CD8-positive, alpha-beta memory T cell (primary cell): ENCODE data around the gene SNAPC4. TPM values are rescaled to one million over a fixed set of nuclear protein-coding genes. Genes with fewer than 3 reads are reported as not detected.
A peak's percentile ranks its signal among the peaks of the same experiment; 100 is the strongest.

Source experiments
- CTCF ChIA-PET: fragments of 350-600 bp; sonication (Branson Sonifier 250); formaldehyde crosslinking; loops from one replicate; lab custom pipeline; 2021; ENCODE audit warnings: antibody characterized with exemption; lab: Charles Lee
- POLR2A ChIA-PET: fragments of 350-600 bp; sonication (Branson Sonifier 250); formaldehyde crosslinking; loops from one replicate; lab custom pipeline; 2021; ENCODE audit warnings: antibody characterized with exemption; lab: Charles Lee
- DNase-seq, 5 donors: peaks; one replicate each; pipeline versions ENCODE4 v3.0.0 to v3.0.0-alpha.2; 2020 to 2022; ENCODE audit warnings: mixed read lengths in 1 of 5
- H3K27ac ChIP-seq: one replicate; pipeline ENCODE4 v1.7.0; 2013; ENCODE audit warnings: low read depth, mild to moderate bottlenecking, low read length, moderate library complexity
- H3K27me3 ChIP-seq: 2 replicates; pipeline ENCODE4 v1.7.0; 2013; ENCODE audit warnings: low read length, mild to moderate bottlenecking; ENCODE audit not compliant: insufficient read depth, poor library complexity, severe bottlenecking
- H3K36me3 ChIP-seq: 2 replicates; pipeline ENCODE4 v1.7.0; 2013; ENCODE audit warnings: mild to moderate bottlenecking, low read length, moderate library complexity; ENCODE audit not compliant: insufficient read depth
- H3K4me1 ChIP-seq: 2 replicates; pipeline ENCODE4 v1.7.0; 2013; ENCODE audit warnings: mild to moderate bottlenecking, low read length, moderate library complexity; ENCODE audit not compliant: insufficient read depth
- H3K4me3 ChIP-seq: 2 replicates; pipeline ENCODE4 v1.7.0; 2013; ENCODE audit warnings: mild to moderate bottlenecking, low read length
- H3K9me3 ChIP-seq: 2 replicates; pipeline ENCODE4 v1.7.0; 2013; ENCODE audit warnings: mild to moderate bottlenecking, low read length
- H3K27ac Mint-ChIP-seq, 8 donors: one replicate each; pipeline ENCODE4 v1.8.0; 2020 to 2021; ENCODE audit warnings: mixed read lengths in 8 of 8, mild to moderate bottlenecking in 6 of 8, inconsistent platforms in 3 of 8, moderate library complexity in 3 of 8
- H3K27me3 Mint-ChIP-seq, 2 donors: one replicate each; pipeline ENCODE4 v1.8.0; 2020 to 2021; ENCODE audit warnings: mixed read lengths in 2 of 2, mild to moderate bottlenecking in 1 of 2, moderate library complexity in 1 of 2
- H3K36me3 Mint-ChIP-seq, 3 donors: one replicate each; pipeline ENCODE4 v1.8.0; 2020 to 2021; ENCODE audit warnings: mixed read lengths in 3 of 3, inconsistent platforms in 1 of 3, mild to moderate bottlenecking in 1 of 3
- H3K4me1 Mint-ChIP-seq, 3 donors: one replicate each; pipeline ENCODE4 v1.8.0; 2020 to 2021; ENCODE audit warnings: mixed read lengths in 3 of 3, inconsistent platforms in 1 of 3, mild to moderate bottlenecking in 1 of 3
- H3K4me3 Mint-ChIP-seq, 7 donors: one replicate each; pipeline ENCODE4 v1.8.0; 2020 to 2021; ENCODE audit warnings: mixed read lengths in 7 of 7, mild to moderate bottlenecking in 6 of 7, moderate library complexity in 4 of 7, inconsistent platforms in 2 of 7
- H3K9me3 Mint-ChIP-seq, 5 donors: one replicate each; pipeline ENCODE4 v1.8.0; 2020 to 2022; ENCODE audit warnings: mixed read lengths in 5 of 5, mild to moderate bottlenecking in 3 of 5, moderate library complexity in 2 of 5, inconsistent platforms in 1 of 5
- polyA plus RNA-seq: library from polyadenylated mRNA; unstranded; fragments of 300-500 nt; fragmentation: Illumina TruSeq; gene quantifications from one replicate; pipeline ENCODE4 v1.2.3, GENCODE V29; 2021
- total RNA-seq, 2 experiments: library from RNA; stranded (reverse); gene quantifications; one replicate each; pipeline ENCODE4 v1.2.3, GENCODE V29; 2021

SNAPC4 gene, protein sequence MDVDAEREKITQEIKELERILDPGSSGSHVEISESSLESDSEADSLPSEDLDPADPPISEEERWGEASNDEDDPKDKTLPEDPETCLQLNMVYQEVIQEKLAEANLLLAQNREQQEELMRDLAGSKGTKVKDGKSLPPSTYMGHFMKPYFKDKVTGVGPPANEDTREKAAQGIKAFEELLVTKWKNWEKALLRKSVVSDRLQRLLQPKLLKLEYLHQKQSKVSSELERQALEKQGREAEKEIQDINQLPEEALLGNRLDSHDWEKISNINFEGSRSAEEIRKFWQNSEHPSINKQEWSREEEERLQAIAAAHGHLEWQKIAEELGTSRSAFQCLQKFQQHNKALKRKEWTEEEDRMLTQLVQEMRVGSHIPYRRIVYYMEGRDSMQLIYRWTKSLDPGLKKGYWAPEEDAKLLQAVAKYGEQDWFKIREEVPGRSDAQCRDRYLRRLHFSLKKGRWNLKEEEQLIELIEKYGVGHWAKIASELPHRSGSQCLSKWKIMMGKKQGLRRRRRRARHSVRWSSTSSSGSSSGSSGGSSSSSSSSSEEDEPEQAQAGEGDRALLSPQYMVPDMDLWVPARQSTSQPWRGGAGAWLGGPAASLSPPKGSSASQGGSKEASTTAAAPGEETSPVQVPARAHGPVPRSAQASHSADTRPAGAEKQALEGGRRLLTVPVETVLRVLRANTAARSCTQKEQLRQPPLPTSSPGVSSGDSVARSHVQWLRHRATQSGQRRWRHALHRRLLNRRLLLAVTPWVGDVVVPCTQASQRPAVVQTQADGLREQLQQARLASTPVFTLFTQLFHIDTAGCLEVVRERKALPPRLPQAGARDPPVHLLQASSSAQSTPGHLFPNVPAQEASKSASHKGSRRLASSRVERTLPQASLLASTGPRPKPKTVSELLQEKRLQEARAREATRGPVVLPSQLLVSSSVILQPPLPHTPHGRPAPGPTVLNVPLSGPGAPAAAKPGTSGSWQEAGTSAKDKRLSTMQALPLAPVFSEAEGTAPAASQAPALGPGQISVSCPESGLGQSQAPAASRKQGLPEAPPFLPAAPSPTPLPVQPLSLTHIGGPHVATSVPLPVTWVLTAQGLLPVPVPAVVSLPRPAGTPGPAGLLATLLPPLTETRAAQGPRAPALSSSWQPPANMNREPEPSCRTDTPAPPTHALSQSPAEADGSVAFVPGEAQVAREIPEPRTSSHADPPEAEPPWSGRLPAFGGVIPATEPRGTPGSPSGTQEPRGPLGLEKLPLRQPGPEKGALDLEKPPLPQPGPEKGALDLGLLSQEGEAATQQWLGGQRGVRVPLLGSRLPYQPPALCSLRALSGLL (N-terminal part only)
- total RNA-seq: 10 to 100 TPM; 22.1 to 23.6 TPM
- polyA plus RNA-seq: 2.6 TPM

DNA sequence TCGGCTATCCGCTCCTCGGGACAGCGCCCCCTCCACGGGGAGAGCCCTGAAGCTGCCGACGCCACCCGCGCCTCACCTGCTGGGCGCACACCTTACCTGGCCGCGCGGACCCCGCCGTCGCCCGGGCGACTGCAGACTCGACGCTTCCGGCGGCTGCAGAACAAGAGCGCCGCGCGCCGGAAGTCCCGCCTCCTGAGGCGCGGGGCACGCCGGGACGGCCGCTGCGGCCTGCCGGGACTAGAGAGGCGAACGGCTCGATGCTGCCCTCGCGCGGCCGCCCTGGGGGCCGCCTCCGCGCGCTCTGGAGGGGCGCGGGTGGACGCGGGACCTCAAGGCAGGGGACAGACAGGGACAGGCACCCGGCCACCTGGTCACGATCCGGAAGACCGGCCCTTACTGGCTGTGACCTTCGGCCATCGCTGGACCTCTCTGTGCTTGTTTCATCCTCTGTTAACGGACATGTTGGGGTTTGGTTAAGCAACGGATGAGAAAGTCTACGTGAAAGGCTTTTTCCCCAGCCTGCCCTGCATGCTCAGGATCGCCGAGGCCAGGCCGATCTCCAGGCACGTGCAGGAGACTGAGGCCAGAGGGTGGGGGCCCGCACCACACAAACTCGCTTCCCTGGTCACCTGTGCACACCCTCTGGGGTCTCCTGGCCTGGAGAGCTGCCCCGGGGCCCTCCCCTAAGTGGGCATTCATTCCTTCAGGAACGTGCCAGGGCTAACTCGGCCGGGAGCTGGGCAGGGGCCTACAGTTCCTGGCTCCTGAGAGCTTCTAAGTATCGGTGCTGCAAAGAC lies at the start of gene SNAPC4:
TSS of gene SNAPC4 (minus strand) at position 133 of the 797 bp plus-strand sequence. CDS start 1,742 bp downstream, outside the sequence.
- H3K4me1 Mint-ChIP-seq: peaks cover 40 to 54% (median 41%) of the 10 kb centered on the region in 3 donors
- no peaks in the 10 kb centered on the region for H3K27me3 ChIP-seq
- CTCF ChIA-PET: interaction anchor here (0.7 to 1.8 kb wide), 6 partner anchors 9 to 64 kb away, joined by 3 to 13 read pairs (median 4); partner anchors contain the start of genes DNLZ, ENTR1 and PMPCA
- H3K27me3 Mint-ChIP-seq: no peaks in the 10 kb centered on the region
- peak within 1 kb of the TSS in 7 of 8 donors; percentile 58 to 86 (median 81) for H3K27ac Mint-ChIP-seq
- peak within 1 kb of the TSS; percentile 54 for H3K27ac ChIP-seq
- H3K36me3 Mint-ChIP-seq: peaks cover 0 to 40% (median 2%) of the 10 kb centered on the region in 3 donors
- H3K4me1 ChIP-seq: peaks cover 48% of the 10 kb centered on the region
- no peaks in the 10 kb centered on the region for H3K9me3 ChIP-seq
- peaks cover 14% of the 10 kb centered on the region for H3K36me3 ChIP-seq
- POLR2A ChIA-PET: no interaction called here
- no peaks in the 10 kb centered on the region for H3K9me3 Mint-ChIP-seq
- H3K4me3 ChIP-seq: peak within 1 kb of the TSS; percentile 80
- peak within 1 kb of the TSS; percentile 82 to 94 (median 85) for H3K4me3 Mint-ChIP-seq
- DNase-seq: peak; percentile 81 to 90 (median 83)

DNA sequence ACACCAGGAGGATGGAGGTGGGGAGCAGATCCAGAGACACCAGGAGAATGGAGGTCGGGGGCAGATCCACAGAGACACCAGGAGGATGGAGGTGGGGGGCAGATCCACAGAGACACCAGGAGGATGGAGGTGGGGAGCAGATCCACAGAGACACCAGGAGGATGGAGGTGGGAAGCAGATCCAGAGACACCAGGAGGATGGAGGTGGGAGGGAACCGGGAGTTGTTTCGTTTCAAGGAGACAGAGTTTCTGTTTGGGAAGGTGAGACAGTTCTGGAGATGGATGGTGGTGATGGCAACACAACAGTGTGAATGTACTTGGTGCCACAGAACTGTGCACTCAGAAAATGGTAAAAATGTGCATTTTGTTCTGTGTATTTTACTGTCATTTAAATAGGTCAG lies 48.7 kb upstream of the SNAPC4 start:
- peak overlapping the region in 1 of 8 donors; percentile 83 for H3K27ac Mint-ChIP-seq
- Histone ChIP-seq H3K27me3 (no peaks in the 10 kb centered on the region), H3K36me3 (peaks cover 65% of the 10 kb centered on the region), H3K4me3 (no peak overlapping the region), H3K4me1 (no peaks in the 10 kb centered on the region), H3K27ac (no peak overlapping the region), H3K9me3 (no peaks in the 10 kb centered on the region)
- DNase-seq: no peak
- no peak overlapping the region for H3K4me3 Mint-ChIP-seq
- no peaks in the 10 kb centered on the region for H3K9me3 Mint-ChIP-seq
- no peaks in the 10 kb centered on the region for H3K27me3 Mint-ChIP-seq
- peaks cover 0 to 1% (median 0%) of the 10 kb centered on the region in 3 donors for H3K4me1 Mint-ChIP-seq
- ChIA-PET POLR2A (no interaction called here), CTCF (no interaction called here)
- peaks cover 0 to 90% (median 21%) of the 10 kb centered on the region in 3 donors for H3K36me3 Mint-ChIP-seq

DNA sequence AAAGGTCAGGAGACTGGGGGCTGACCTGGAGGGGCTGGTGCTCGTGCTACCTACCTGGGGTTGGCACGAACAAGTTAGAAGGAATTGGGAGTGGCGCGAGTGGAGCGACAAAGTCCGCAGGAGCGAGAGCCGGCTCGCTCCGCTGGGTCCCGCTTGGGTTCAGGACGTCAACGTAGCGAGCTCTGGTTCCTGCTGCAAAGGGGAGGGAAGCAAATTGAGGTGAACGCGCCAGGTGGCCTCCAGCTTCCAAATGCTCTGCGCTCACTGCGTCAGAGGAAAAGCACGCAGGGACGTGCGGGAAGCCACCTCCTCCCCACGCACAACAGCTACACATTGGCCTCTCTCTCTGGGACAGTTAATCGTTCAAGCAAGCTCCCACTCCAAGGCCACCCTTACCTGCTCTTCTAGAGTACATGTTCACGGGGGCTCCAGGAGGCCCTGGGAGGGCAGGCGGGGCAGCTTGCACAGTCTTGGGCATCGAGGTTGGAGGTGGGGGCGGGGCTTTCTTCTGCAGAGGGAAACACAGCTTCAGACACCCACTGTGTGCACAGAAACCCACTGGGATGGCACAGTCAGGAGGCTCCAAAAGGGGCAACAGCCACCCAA lies 47.3 kb upstream of the SNAPC4 start:
- CTCF ChIA-PET: no interaction called here
- no peaks in the 10 kb centered on the region for H3K9me3 Mint-ChIP-seq

DNA sequence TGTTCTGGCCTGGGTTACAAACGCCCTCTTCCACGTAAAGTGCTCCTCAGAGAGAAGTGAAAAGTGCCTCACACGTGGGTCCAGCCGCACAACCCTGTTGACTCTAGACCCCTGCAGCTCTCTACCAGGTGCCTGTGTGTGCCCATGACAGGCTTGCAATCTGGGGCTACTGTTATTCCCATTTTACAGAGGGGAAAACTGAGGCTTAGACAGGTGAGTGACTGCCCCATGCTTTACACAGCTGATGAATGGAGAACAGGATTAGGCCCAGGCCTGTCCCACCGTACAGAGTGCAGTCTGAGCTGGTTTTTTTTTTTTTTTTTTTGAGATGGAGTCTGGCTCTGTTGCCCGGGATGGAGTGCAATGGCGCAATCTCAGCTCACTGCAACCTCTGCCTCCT lies 45.8 kb upstream of the SNAPC4 start:
- Mint-ChIP-seq H3K27me3 (no peaks in the 10 kb centered on the region), H3K27ac (peak overlapping the region in 1 of 8 donors; percentile 24), H3K9me3 (no peaks in the 10 kb centered on the region), H3K4me3 (no peak overlapping the region), H3K4me1 (no peaks in the 10 kb centered on the region), H3K36me3 (peaks cover 0 to 94% (median 19%) of the 10 kb centered on the region in 3 donors)
- no peak for DNase-seq
- Histone ChIP-seq H3K27me3 (no peaks in the 10 kb centered on the region), H3K9me3 (no peaks in the 10 kb centered on the region), H3K27ac (no peak overlapping the region), H3K4me3 (no peak overlapping the region), H3K36me3 (peaks cover 50% of the 10 kb centered on the region), H3K4me1 (no peaks in the 10 kb centered on the region)
- ChIA-PET CTCF (interaction anchor here (1.1 to 2.0 kb wide), 3 partner anchors 11 to 83 kb away, joined by 3 to 5 read pairs (median 3); no protein-coding TSS in a partner anchor), POLR2A (no interaction called here)

More for the DNA sequence above, 47.3 kb upstream of the SNAPC4 start:
- peaks cover 0 to 93% (median 19%) of the 10 kb centered on the region in 3 donors for H3K36me3 Mint-ChIP-seq
- Histone ChIP-seq H3K27ac (no peak overlapping the region), H3K4me1 (no peaks in the 10 kb centered on the region), H3K9me3 (no peaks in the 10 kb centered on the region), H3K4me3 (no peak overlapping the region), H3K36me3 (peaks cover 61% of the 10 kb centered on the region), H3K27me3 (no peaks in the 10 kb centered on the region)
- no peak for DNase-seq
- H3K4me3 Mint-ChIP-seq: no peak overlapping the region
- POLR2A ChIA-PET: no interaction called here
- H3K27ac Mint-ChIP-seq: peak overlapping the region in 1 of 8 donors; percentile 85
- no peaks in the 10 kb centered on the region for H3K4me1 Mint-ChIP-seq
- H3K27me3 Mint-ChIP-seq: no peaks in the 10 kb centered on the region

DNA sequence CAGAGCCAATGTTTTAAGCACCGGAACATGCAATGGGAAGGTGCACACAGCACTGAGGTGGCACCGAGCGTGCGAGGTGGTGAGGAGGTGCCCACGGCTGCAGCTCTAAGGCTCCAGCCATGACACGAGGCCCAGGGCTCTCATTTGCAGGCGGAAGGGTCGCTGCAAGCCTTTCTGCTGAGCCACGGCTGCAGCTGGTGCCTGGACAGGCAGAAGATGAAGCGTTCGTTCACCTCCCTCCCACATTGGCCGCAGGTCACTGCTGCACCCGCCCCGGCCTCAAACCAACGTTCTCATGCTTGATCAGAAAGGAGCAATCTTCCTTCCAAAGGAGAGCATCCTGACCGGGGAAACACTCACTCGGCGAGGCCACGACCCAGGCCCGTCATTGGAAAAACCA lies 44.1 kb upstream of the SNAPC4 start:
- POLR2A ChIA-PET: interaction anchor here (0.5 kb wide), 1 partner anchor 9 kb away, joined by 6 read pairs; no protein-coding TSS in a partner anchor
- Mint-ChIP-seq H3K4me1 (peaks cover 0 to 2% (median 0%) of the 10 kb centered on the region in 3 donors), H3K27ac (no peak overlapping the region), H3K4me3 (no peak overlapping the region), H3K9me3 (no peaks in the 10 kb centered on the region), H3K36me3 (peaks cover 0 to 81% (median 17%) of the 10 kb centered on the region in 3 donors), H3K27me3 (no peaks in the 10 kb centered on the region)
- H3K4me1 ChIP-seq: peaks cover 5% of the 10 kb centered on the region
- no peak overlapping the region for H3K4me3 ChIP-seq
- no peak overlapping the region for H3K27ac ChIP-seq
- peaks cover 34% of the 10 kb centered on the region for H3K36me3 ChIP-seq
- H3K9me3 ChIP-seq: no peaks in the 10 kb centered on the region
- no peak for DNase-seq
- no peaks in the 10 kb centered on the region for H3K27me3 ChIP-seq
- CTCF ChIA-PET: no interaction called here

DNA sequence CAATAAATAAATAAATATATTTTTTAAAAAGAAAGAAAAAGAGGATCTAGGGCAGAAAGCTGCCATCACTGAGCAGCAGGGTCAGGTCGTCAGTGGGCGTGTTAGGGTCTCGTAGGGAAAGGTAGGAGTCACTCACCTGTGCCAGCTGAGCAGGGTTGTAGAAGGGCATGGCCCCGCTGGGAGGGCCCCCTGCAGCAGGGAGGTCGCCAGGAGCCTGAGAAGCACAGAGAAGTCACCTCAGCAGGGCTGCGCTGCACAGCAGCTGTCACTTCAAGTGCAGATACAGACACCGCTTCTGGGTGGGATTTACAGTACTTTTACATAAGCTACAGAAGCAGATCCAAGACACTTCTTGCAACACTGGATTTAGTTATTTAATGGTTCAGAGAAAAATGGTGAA lies 43.7 kb upstream of the SNAPC4 start:
- Histone ChIP-seq H3K27me3 (no peaks in the 10 kb centered on the region), H3K4me1 (peaks cover 5% of the 10 kb centered on the region), H3K36me3 (peaks cover 29% of the 10 kb centered on the region), H3K27ac (no peak overlapping the region), H3K9me3 (no peaks in the 10 kb centered on the region), H3K4me3 (no peak overlapping the region)
- Mint-ChIP-seq H3K27ac (peak overlapping the region in 1 of 8 donors; percentile 21), H3K27me3 (no peaks in the 10 kb centered on the region), H3K4me1 (peaks cover 0 to 2% (median 0%) of the 10 kb centered on the region in 3 donors), H3K9me3 (no peaks in the 10 kb centered on the region), H3K4me3 (no peak overlapping the region), H3K36me3 (peaks cover 0 to 77% (median 17%) of the 10 kb centered on the region in 3 donors)
- ChIA-PET POLR2A (no interaction called here), CTCF (interaction anchor here (1.2 kb wide), 1 partner anchor 19 kb away, joined by 6 read pairs; no protein-coding TSS in a partner anchor)
- no peak for DNase-seq
